Forelimb muscle (tissue), 1 donor: ENCODE data around the gene CAPRIN1. TPM values are rescaled to one million over a fixed set of nuclear protein-coding genes. Genes with fewer than 3 reads are reported as not detected.
A peak's percentile ranks its signal among the peaks of the same experiment; 100 is the strongest.
"Not testable (repeated sequence)": the region's sequence is repeated elsewhere in the genome, so short reads cannot be mapped to it uniquely, and the experiment has no call there.

Source experiments
- DNase-seq: peaks from one replicate; pipeline ENCODE4 v3.0.0-alpha.2; 2013; ENCODE audit warnings: low read depth
- polyA plus RNA-seq: library from polyadenylated mRNA; unstranded; fragments of 120-200 nt; gene quantifications from one replicate; pipeline ENCODE4 v1.2.1, GENCODE V29; 2013; ENCODE audit not compliant: insufficient read length

The CAPRIN1 gene
- polyA plus RNA-seq, 1 donor = 141 TPM

DNA sequence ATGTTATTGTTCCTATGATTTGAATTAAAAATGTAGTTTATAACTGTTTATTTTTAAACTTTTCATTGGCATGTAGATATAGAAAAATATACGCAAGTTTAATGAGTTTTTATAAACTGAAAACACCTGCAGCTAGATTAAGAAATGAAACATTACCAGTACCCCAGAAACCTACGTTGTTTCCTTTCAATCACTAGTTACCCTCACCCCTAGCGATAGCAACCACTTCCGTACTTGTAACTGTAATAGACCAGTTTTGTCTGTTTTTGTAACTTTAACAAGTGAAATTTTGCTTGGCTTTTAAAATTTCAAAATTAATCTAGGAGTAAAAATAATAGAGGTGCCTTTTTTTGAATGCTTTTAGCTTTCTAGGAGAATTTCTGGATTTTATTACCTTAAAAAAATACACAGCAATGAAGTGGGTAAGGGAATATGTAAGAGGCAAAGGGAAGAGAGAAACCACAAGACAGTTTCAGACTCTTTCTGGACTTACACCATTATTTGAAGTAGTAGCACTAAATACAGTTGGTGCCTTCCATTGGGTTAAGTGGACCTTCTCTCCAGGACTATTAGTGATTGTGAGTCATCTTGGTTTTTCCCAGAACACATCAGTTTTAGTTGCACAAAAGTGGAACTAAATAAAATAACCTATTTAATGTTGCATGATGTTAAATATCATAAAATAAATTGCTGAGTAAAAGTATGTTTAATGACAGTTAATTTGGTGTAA, 35.2 kb downstream of the CAPRIN1 start:
- DNase-seq = no peak

DNA sequence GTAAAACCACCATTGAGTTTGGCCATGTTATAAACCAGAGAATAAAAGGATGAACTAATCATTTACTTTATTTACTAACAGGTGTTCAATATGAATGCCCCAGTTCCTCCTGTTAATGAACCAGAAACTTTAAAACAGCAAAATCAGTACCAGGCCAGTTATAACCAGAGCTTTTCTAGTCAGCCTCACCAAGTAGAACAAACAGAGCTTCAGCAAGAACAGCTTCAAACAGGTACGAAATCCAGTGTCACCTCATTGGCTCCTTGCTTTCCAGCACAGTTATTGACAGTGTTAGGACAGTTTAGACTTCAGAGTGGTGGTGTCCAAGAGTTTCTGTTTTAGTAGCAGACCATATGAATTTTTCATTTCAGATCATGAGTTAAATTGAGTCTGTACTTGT, 40.3 kb downstream of the CAPRIN1 start:
- DNase-seq = no peak

DNA sequence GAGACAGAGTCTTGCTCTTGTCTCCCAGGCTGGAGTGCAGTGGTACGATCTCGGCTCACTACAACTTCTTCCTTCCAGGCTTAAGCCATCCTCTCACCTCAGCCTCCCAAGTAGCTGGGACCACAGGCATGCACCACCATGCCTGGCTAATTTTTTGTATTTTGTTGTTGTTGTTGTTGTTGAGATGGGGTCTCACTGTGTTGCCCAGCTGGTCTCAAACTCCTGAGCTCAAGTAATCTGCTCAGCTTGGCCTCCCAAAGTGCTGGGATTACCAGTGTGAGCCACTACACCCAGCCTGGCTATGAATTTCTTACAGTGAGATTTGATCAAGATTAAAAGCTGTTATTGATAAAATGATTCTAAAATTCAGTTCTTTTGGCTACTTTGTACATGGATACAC, 43.4 kb downstream of the CAPRIN1 start:
- not testable (repeated sequence) for DNase-seq

DNA sequence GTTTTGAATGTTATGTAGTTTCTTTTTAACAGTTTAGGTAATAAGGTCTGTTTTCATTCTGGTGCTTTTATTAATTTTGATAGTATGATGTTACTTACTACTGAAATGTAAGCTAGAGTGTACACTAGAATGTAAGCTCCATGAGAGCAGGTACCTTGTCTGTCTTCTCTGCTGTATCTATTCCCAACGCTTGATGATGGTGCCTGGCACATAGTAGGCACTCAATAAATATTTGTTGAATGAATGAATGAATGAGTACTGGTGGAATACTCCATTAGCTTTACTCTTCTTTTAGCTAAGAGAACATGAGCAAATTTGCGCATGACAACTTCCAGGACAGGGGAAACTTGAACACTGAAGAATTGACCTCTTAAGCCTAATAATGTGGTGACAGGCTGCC, 47.3 kb downstream of the CAPRIN1 start:
- DNase-seq = no peak

DNA sequence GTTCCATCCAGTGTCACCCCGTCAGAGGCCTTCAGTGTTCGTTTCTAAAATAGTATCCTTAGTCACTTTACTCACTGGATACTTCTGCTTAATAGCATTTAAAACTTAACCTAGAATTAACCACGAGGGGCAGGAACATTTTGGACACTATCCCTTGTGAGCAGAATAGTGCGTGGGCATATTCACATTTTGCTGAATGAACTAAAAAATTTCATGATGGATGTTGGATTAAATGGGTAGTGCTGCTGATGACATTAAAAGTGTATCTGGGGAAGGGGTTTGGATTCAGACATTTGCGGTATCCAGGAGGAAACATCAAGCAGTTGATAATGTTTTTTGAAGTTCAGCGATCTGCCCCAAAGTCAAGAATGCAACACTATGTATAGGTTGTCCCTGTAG, 53.1 kb downstream of the CAPRIN1 start:
- DNase-seq = no peak

DNA sequence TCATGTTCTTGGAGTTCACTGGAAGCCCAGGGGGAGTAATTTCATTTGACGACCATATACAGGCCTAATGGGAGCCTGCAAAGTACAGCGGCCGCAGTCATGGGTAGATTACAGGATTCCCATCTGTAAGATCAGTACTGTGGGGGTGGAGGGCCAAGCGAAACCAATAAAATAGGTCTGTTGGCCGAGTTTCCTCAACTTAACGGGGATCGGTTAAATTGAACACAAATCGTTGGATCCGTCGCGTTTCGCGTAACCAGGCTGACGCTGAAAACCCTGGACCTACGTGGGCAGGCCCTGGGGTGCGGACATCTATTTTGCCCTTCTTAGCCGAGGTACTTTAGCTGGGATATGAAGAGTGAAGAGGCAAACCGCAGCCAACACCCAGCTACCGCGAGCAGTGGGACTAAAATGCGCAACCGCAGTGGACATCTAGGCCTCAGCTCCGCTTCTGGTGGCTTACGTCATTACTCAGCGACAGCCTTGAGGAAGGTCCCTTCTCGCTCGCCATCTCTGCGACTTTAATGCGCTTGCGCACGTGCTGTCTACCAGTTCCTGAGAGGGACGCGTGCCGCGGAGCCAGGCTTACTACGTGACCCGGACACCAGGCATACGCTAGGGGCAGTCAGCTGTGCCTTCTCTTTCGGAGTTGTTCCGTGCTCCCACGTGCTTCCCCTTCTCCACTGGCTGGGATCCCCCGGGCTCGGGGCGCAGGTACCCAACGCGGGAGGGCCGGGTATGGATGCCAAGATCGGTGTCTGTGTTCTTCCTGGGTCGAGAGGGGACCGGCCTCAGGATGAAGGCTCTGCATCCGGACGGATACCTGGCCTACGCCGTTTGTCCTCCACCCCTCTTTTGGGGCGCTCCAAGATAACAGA, 53.8 kb downstream of the CAPRIN1 start, which contains the start of gene NAT10:
Gene NAT10, plus strand, starts transcription at position 551 of the 878 bp plus-strand sequence. CDS start 2,597 bp downstream, outside the sequence.
- DNase-seq = peak; percentile 99

DNA sequence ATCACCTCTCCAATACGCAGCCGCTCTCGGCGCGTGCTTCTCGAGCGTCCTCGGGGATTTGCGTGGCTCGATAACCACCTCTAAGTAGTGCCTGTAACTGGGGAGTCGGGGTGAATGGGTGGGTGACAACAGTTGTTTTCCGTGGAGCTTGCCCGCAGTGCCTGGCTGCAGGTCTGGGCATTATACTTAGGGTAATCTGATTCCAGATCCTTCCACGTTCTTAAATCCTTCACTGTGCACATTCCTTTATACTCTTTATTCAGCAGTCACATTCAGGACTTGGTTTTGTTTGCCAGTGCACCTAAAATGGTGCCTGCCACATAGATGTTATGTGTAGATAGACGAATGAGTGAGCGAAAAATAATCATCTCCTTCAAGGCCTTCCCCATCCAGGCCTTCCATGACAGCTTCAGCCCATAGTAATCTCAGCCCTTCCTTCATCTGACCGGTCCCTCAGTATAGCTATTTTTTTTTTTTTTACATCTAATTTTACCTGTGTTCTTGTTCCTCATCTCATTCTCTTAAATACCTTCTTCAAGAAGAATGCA, 54.5 kb downstream of the CAPRIN1 start:
- DNase-seq = no peak

DNA sequence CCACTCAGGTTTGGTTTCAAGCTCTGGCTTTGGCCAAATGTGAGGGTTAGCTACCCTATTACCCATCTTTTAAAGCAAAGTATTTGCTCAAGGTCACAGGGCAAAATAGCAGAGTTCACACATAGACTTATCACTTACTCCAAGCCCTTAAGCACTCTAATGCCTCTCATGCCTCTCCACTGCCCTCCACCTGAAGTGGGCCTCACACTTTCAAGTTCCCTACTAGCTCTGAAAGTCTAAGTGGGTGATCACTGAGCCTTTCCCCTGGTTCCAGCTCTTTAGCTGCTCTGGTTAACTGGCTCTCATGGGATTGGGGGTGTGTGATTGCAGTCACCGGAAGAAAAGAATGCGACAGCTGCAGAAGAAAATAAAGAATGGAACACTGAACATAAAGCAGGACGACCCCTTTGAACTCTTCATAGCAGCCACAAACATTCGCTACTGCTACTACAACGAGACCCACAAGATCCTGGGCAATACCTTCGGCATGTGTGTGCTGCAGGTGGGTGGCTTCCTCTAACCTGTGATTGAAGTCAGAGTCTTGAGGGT, 60.3 kb downstream of the CAPRIN1 start:
- no peak for DNase-seq

DNA sequence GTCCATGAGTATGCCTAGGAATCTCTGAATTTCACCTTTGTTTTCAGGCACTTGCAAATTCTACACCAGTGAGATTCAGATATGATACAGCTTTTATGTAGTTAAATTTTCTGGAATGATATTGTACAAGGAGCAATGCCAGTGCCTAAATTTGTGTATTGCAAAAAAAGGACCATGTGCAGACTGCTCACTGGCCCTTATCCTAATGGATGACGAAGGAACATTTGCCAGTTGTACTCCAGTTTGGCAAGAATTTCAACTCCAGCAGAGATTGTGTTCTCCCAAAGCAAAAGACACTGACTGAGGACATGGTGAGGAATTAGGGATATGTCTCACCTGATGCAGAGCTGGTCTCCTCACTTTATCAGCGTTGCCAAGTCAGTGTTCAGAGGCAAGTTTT, 62.5 kb downstream of the CAPRIN1 start:
- DNase-seq = no peak

DNA sequence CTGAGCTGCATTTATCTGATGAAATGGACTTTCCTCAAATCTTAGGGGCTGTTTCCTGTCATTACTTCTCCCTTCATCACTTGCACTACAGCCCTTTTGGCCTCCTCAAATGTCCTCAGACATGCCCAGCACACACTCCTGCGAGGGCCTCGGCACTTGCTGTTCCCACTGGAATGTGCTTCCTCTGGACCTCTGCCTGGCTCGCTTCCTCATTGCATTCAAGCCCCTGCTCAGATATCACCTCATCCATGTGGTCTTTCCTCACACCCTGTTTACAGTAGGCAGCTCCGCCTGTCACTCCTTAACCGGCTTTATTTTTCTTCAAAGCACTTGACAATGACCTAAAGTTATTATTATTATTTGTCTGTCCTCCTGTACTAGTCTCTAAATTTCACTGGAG, 62.9 kb downstream of the CAPRIN1 start:
- no peak for DNase-seq

DNA sequence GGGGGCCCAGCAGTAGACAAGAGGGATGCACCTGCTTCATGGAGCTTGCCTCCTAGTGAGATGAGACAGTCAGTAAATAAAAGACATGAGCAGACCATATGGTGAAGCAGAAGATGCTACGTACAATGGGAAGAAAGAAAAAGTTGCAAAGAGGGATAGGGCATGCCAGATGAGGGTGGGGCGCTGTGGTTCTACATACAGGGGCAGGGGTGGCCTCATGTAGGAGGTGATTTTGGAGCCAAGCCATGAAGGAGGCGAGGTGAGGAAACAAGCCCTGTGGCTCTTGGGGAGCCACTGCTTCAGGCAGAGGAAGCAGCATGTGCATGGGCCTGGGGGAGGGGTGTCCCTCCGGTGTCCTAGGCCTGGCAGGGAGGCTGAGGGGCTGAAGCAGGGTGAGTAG, 69.1 kb downstream of the CAPRIN1 start:
- DNase-seq = no peak

DNA sequence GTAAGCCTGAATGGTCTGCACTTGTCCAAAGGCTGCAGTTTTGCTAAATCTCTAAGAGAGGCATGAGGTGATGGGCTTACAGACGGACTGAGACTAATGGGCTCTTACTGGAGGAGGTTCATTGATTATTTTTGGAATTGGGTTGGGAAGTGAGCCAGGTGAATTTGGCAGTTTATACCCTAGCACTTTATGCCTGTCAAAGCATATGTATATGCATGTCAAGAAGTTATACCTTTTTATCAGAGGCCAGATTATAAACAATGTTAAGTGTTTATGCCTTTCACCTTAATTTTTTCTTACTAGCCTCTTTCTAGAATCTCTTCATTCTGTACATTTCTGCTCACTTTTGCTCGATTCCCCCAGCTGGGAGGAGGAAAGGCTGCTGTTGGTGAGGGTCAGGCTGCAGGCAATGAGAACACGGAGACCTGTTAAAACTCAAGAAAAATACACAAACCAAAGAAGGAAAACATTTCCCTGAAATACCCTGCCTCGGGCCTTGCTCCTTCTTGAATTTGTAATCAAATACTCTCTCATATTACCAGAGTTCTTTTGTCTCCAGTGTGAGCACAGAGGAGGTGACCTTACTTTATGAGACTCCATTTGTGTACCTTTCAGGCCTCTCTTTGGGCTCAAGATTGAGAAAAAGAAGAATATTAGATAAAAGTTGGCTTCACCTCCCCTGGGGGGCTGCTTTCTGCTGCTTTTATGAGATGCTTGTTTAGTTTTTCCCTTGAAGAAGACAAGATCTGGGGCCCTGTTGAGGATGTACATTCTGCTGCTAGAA, 73.5 kb downstream of the CAPRIN1 start:
- DNase-seq = no peak

DNA sequence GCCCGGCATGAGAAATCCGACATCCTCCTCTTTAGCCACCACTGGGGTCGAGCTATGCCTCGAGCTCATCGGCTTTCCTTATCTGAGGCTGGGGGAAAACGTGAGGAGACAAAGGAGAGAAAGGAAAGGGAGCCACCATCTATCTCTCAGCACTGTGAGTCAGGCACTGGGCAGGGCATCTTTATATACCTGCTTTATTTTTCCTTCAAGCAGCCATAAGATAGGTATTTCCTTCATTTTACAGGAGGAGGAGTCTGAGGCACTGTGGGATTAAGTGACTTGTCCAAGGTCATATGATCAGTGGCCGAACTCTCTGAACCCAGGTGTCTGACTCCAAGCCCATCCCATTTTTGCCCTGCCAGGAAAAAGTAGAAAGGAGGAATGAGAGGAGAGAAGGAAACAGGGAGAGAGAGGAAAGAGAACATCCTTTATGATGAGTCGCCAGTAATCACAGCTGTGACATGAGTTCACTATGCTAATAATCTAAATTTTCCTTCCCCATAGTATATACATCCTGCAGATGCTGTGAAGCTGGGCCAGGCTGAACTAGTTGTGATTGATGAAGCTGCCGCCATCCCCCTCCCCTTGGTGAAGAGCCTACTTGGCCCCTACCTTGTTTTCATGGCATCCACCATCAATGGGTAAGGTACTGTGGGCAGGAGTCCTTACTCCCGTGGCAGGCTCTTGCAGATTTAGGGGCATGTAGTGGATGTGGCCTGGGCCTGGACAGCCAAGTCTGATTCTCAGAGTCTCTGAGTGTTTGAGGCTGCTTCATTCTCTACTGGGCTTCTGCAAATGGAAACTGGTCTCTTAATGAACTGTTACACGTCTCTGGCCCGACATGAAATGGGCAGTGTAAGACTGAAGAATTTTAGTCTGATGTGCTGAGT, 75.7 kb downstream of the CAPRIN1 start:
- no peak for DNase-seq

DNA sequence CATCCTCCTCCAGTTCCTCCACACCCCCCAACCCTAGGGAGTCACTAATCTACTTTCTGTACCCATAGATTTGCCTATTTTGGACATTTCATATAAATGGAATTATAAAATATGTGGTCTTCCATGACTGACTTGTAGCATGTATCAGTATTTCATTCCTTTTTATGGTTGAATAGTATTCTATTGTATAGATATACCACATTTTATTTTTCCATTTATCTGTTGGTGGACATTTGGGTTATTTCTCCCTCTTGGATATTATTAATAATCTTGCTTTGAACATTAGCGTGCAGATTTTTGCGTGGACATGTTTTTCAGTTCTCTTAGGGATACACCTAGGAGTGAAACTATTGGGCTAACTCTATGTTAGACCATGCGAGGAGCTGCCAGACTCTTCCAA, 77.3 kb downstream of the CAPRIN1 start:
- DNase-seq = no peak

DNA sequence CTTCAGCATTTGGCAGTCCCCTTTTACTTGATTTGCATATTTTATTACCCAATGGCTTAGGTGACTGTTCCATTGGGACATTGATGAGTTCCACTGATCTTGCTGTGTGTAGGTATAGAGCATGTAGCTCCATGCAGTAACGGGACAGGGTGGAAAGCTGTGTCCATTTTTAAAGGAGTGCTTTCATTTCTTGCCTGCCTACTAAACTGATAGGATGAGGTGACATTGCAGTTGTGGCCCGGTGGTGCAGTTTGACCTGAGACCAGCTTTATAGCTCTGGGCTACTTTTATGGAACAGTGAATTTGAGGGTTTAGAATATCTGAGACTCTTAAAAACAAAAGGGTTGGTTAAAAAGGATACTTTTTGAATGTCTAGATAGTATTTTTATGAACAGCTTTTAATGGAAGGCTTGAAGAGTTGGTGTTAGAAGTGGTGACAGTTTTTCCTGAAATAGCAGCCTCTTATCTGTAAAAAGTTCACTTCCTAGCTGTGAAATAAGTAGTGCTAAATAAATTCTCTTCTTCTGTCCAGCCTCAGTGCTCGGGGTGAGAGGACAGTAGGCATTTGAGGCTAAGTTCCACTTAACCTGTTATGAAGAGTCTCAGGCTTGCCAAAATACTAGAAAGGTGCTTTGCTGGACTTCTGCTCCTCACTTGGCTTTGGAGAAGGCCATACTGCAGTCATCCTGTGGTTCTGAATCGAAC, 80.9 kb downstream of the CAPRIN1 start:
- no peak for DNase-seq

DNA sequence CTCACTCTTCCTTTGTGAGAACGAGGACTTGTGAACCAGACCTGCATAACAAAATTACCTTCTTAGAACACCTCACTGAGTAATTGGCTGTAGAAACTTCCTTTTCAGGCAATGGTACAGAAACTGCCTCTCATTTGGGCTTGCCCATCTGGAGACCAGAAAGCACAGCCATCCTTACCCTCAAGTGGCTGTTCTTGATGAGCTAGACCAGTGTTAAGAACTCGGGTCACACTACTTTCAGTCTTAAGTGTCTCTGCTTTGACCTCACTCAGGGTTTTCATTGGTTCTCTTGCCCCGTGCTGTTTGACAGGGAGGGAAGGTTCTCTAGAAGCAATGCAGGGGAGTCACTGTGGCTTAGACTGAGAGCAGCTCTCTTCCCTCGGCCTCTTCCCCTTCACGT, 83.2 kb downstream of the CAPRIN1 start:
- DNase-seq = no peak

DNA sequence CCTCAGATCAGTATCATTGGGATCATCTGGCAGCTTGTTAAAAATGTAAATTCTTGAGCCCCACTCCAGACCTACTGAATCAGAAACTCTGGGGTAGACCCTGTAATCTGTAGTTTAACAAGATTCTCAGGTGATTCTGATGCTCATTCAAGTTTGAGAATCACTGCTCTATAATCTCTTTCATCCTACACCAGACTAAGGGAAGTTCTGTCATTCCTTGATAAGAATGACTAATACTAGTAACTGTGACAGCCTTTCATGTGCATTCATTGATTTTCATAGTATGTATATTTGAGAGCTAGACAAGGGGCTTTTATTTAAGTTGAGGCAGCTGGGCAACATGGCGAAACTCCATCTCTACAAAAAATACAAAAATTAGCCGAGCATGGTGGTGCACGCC, 83.9 kb downstream of the CAPRIN1 start:
- no peak for DNase-seq

DNA sequence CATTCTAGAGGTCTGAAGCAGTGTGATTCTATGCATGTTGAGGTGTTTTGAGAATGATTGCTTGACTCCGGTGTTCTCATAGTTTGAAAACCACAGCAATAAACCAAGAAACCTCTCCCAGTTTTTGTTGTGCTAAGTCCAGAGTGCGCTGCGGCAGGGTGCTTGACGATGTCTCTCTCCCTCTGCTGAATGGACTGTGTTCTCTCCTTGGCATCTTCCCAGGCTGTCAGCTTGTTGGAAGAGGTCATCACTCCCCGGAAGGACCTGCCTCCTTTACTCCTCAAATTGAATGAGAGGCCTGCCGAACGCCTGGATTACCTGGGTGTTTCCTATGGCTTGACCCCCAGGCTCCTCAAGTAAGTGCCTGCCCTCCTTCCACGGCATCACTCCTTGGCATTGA, 84.9 kb downstream of the CAPRIN1 start:
- DNase-seq = no peak

DNA sequence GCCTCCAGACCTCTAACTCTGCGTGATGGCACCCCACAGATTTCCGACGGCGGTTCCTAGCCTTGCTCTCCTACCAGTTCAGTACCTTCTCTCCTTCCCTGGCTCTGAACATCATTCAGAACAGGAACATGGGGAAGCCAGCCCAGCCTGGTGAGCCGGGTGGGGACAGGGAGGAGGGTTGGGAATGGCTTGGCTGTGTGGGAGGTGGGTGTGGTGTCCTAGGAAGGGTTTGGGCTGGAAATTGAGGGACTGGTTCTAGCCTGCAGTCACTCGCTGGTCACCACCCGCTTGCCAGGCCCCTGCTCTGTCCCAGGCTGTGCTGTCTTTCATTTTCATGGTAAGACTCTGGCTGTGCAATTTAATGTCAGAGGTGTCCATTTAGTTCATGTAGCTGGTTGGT, 87.8 kb downstream of the CAPRIN1 start:
- DNase-seq = no peak

DNA sequence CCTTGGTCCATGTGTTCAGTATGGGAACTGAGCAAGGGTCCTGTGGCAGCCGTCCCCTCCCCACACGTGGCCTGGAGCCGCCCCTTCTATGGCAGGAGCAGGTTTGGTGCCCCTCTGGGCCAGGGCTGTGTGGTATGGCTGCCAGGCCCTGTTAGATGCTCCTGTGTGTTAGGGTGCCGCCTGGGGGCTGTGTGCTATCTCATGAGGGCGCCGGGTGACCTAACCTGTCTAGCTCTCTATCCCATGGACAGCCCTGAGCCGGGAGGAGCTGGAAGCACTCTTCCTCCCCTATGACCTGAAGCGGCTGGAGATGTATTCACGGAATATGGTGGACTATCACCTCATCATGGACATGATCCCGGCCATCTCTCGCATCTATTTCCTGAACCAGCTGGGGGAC, 88.6 kb downstream of the CAPRIN1 start:
- no peak for DNase-seq
